ENCODE measurements around the gene ZBTB5. TPM values are rescaled to one million over a fixed set of nuclear protein-coding genes. Genes with fewer than 3 reads are reported as not detected.

Gene ZBTB5
- total RNA-seq, 1 experiment from 2014 or later, result 9.1 TPM

- no peaks in the 10 kb centered on the region for H4K20me1 ChIP-seq (ENCODE audit: control insufficient read depth, insufficient read depth, insufficient read length)
- H3T11ph ChIP-seq (ENCODE audit: low read length), result no peak overlapping the region
- H3K79me1 ChIP-seq (ENCODE audit: insufficient read depth, low read depth, low read length, poor library complexity, severe bottlenecking), result peaks cover 4% of the 10 kb centered on the region
- no CpG with 5 or more reads among the region's 8 CpGs for WGBS (ENCODE audit: extremely low coverage, insufficient read length, low lambda C conversion rate)
- DNase-seq, result peak; percentile 60
- no peak overlapping the region for H2BK12ac ChIP-seq (ENCODE audit: insufficient read length, low read depth, low read length)
- no peak overlapping the region for H2BK120ac ChIP-seq (ENCODE audit: low read depth, low read length, poor library complexity, severe bottlenecking)
- peaks cover 17 to 21% of the 10 kb centered on the region in 2 experiments for H3K4me1 Mint-ChIP-seq
- H3K27ac ChIP-seq (ENCODE audit: insufficient read length, low read depth, low read length), result no peak overlapping the region
- H3K79me2 ChIP-seq (ENCODE audit: insufficient read depth, low read length), result peaks cover 6% of the 10 kb centered on the region; the same call in 1 of the 2 replicates
- H3K4ac ChIP-seq (ENCODE audit: low read depth, low read length), result no peak overlapping the region
- H3K9me3 ChIP-seq (ENCODE audit: control insufficient read depth, low read depth, low read length), result no peaks in the 10 kb centered on the region
- H3K27me3 ChIP-seq (ENCODE audit: insufficient read depth, low read length), result no peaks in the 10 kb centered on the region
- H3K36me3 Mint-ChIP-seq (ENCODE audit: insufficient read depth in 1 of 3, low read depth in 3 of 3), result peaks cover 9 to 13% (median 12%) of the 10 kb centered on the region in 3 experiments
- 0 out of 2 replicates have a peak overlapping the region, but pooled peaks have one; percentile 92 for H3K14ac ChIP-seq (ENCODE audit: insufficient read depth, low read length)
- H3K9ac ChIP-seq (ENCODE audit: extremely low read depth, insufficient read length, low read length), result no peak overlapping the region
- H3K23ac ChIP-seq (ENCODE audit: insufficient read length, low read depth, low read length), result no peak overlapping the region
- no peak overlapping the region for H2BK5ac ChIP-seq (ENCODE audit: insufficient read length, low read length)
- H3K4me2 ChIP-seq (ENCODE audit: insufficient read depth, insufficient read length, low read length), result peak overlapping the region; percentile 82
- H2BK20ac ChIP-seq (ENCODE audit: low read depth, low read length, poor library complexity, severe bottlenecking), result no peak overlapping the region
- H3K4me3 Mint-ChIP-seq, result peak overlapping the region; percentile 95 to 97
- H3K27ac Mint-ChIP-seq, result peak overlapping the region; percentile 45 to 96 (median 45); a peak in 4 of 7 replicates
- no peak overlapping the region for H2BK15ac ChIP-seq (ENCODE audit: low read depth, low read length)
- no peak for TF ChIP-seq CTCF (conservative IDR thresholded peaks at IDR 0.05)
- H3K18ac ChIP-seq (ENCODE audit: insufficient read length, low read depth, low read length), result no peak overlapping the region
- no peaks in the 10 kb centered on the region for H3K9me3 Mint-ChIP-seq
- no peak overlapping the region for H4K8ac ChIP-seq (replicated peaks; ENCODE audit: insufficient read length, low read depth, low read length)
- peaks cover 10% of the 10 kb centered on the region for H3K23me2 ChIP-seq (ENCODE audit: insufficient read length, low read depth, low read length, poor library complexity, severe bottlenecking)
- no peak overlapping the region for H3K56ac ChIP-seq (ENCODE audit: insufficient read length, low read depth, low read length)
- no peak overlapping the region for H4K5ac ChIP-seq (ENCODE audit: insufficient read length, low read depth, low read length)
- H3K4me1 ChIP-seq (ENCODE audit: insufficient read depth, low read length), result peaks cover 4% of the 10 kb centered on the region; the same call in 1 of the 2 replicates
- no peaks in the 10 kb centered on the region for H3K27me3 Mint-ChIP-seq (ENCODE audit: low read depth)
- H2AK5ac ChIP-seq (ENCODE audit: insufficient read length, low read length), result no peak overlapping the region
- no peak overlapping the region for H2AFZ ChIP-seq (ENCODE audit: low read length)
- no peak overlapping the region for H4K91ac ChIP-seq (ENCODE audit: insufficient read length, low read depth, low read length)
These were observed 43.3 kb downstream of the ZBTB5 start for GRCh38 chr9:37421914-37422288.

Data from H9 (cell line).